Neural cell (in vitro differentiated cells): ENCODE measurements around the gene STX18. TPM values are rescaled to one million over a fixed set of nuclear protein-coding genes. Genes with fewer than 3 reads are reported as not detected.

Experiments
- H2AFZ ChIP-seq: fragments of 200-600, 300-800 bp; sonication (generic), shearing (Covaris generic); 2 replicates; pipeline ENCODE4 v1.6.0; 2014; ENCODE audit warnings: low read depth, mild to moderate bottlenecking, antibody characterized with exemption, low read length, moderate library complexity
- H3F3A ChIP-seq: fragments of 200-600 bp; shearing (Covaris generic); 2 replicates; pipeline ENCODE4 v1.6.1; 2016; ENCODE audit warnings: mild to moderate bottlenecking, moderate library complexity, mixed read lengths, antibody characterized with exemption, low read length; ENCODE audit not compliant: insufficient read depth, poor library complexity, severe bottlenecking
- H3K27ac ChIP-seq: fragments of 200-600, 300-800 bp; sonication (generic), shearing (Covaris generic); 2 replicates; pipeline ENCODE4 v1.5.1; 2014; ENCODE audit warnings: mild to moderate bottlenecking, low read length, moderate library complexity
- H3K27me3 ChIP-seq: fragments of 300-800, 200-600 bp; sonication (generic), shearing (Covaris generic); 2 replicates; pipeline ENCODE4 v1.6.0; 2014; ENCODE audit warnings: mild to moderate bottlenecking, low read depth, low read length, moderate library complexity; ENCODE audit not compliant: insufficient read depth
- H3K36me3 ChIP-seq: fragments of 300-800, 200-600 bp; sonication (generic), shearing (Covaris generic); 2 replicates; pipeline ENCODE4 v1.5.1; 2014; ENCODE audit warnings: mild to moderate bottlenecking, antibody characterized with exemption, low read length, moderate library complexity; ENCODE audit not compliant: insufficient read depth
- H3K4me2 ChIP-seq: fragments of 300-800, 200-600 bp; sonication (generic), shearing (Covaris generic); 2 replicates; pipeline ENCODE4 v1.6.0; 2014; ENCODE audit warnings: mild to moderate bottlenecking, low read length
- H3K4me3 ChIP-seq: fragments of 300-800, 200-600 bp; sonication (generic), shearing (Covaris generic); 2 replicates; pipeline ENCODE4 v1.5.1; 2014; ENCODE audit warnings: mild to moderate bottlenecking, low read length, moderate library complexity
- H3K79me2 ChIP-seq: fragments of 200-600 bp; shearing (Covaris generic); replicated peaks from 2 replicates; pipeline ENCODE4 v1.6.0; 2014; ENCODE audit warnings: mild to moderate bottlenecking, low read length, moderate library complexity; ENCODE audit not compliant: insufficient read depth
- H3K9ac ChIP-seq: fragments of 300-800, 200-600 bp; sonication (generic), shearing (Covaris generic); 2 replicates; pipeline ENCODE4 v1.6.1; 2016; ENCODE audit warnings: mild to moderate bottlenecking, low read length, mixed read lengths
- H3K9me2 ChIP-seq: fragments of 200-600 bp; shearing (Covaris generic); 2 replicates; pipeline ENCODE4 v1.6.1; 2016; ENCODE audit warnings: mild to moderate bottlenecking, low read length, mixed read lengths; ENCODE audit not compliant: insufficient read depth
- H3K9me3 ChIP-seq: fragments of 200-600, 300-800 bp; sonication (generic), shearing (Covaris generic); 2 replicates; pipeline ENCODE4 v1.6.1; 2016; ENCODE audit warnings: mild to moderate bottlenecking, mixed run types, low read length, moderate library complexity, mixed read lengths
- H4K20me1 ChIP-seq: fragments of 200-600 bp; shearing (Covaris generic); 2 replicates; pipeline ENCODE4 v1.6.1; 2016; ENCODE audit warnings: mild to moderate bottlenecking, mixed run types; ENCODE audit not compliant: insufficient read depth
- CTCF ChIP-seq: fragments of 450-650 bp; IDR thresholded peaks from 2 replicates; pipeline ENCODE4 v1.5.1; 2014; ENCODE audit warnings: antibody characterized with exemption, mild to moderate bottlenecking, moderate library complexity; ENCODE audit not compliant: poor library complexity, severe bottlenecking
- EP300 ChIP-seq: fragments of 450-650 bp; conservative IDR thresholded peaks from 2 replicates; pipeline ENCODE4 v1.6.1; 2014; ENCODE audit warnings: antibody characterized with exemption, mild to moderate bottlenecking, moderate library complexity; ENCODE audit not compliant: poor library complexity, severe bottlenecking
- EZH2 ChIP-seq: fragments of 200-600, 300-800 bp; shearing (Covaris generic), sonication (generic); IDR thresholded peaks from 2 replicates; pipeline ENCODE4 v1.6.1; 2014; ENCODE audit warnings: antibody characterized with exemption, low read length, borderline replicate concordance, mild to moderate bottlenecking; ENCODE audit not compliant: insufficient read depth, poor library complexity, severe bottlenecking
- MXI1 ChIP-seq: fragments of 450-650 bp; conservative IDR thresholded peaks from 2 replicates; pipeline ENCODE4 v1.6.1; 2014; ENCODE audit warnings: antibody characterized with exemption, mild to moderate bottlenecking; ENCODE audit not compliant: poor library complexity, severe bottlenecking
- POLR2AphosphoS5 ChIP-seq: IDR thresholded peaks from 2 replicates; pipeline ENCODE4 v1.6.1; 2012
- RAD21 ChIP-seq: fragments of 450-650 bp; conservative IDR thresholded peaks from 2 replicates; pipeline ENCODE4 v1.6.1; 2014; ENCODE audit warnings: antibody characterized with exemption, mild to moderate bottlenecking, moderate library complexity
- REST ChIP-seq: IDR thresholded peaks from 2 replicates; pipeline ENCODE4 v1.6.1; 2012; ENCODE audit warnings: borderline replicate concordance
- SMC3 ChIP-seq: fragments of 450-650 bp; conservative IDR thresholded peaks from 2 replicates; pipeline ENCODE4 v1.6.1; 2014; ENCODE audit warnings: antibody characterized with exemption, mild to moderate bottlenecking, moderate library complexity; ENCODE audit not compliant: poor library complexity
- TAF1 ChIP-seq: IDR thresholded peaks from 2 replicates; pipeline ENCODE4 v1.6.1; 2012; ENCODE audit warnings: low read depth
- polyA plus RNA-seq: library from polyadenylated mRNA; depleted of rRNA; stranded (reverse); fragments of >200 nt; gene quantifications from 2 replicates; pipeline ENCODE4 v1.2.3, GENCODE V29; 2014

The STX18 gene
- polyA plus RNA-seq, 1 donor from 2014 or later, result 64.5 TPM

GRCh38 chr4:4477391-4477790 is 64.5 kb downstream of the STX18 start:
- Histone ChIP-seq H3K27me3 (no peaks in the 10 kb centered on the region), H2AFZ (no peak overlapping the region), H3K9me3 (no peaks in the 10 kb centered on the region), H3K9me2 (no peaks in the 10 kb centered on the region), H3K4me2 (no peak overlapping the region), H3K36me3 (no peaks in the 10 kb centered on the region), H3F3A (peaks cover 7% of the 10 kb centered on the region), H4K20me1 (no peaks in the 10 kb centered on the region), H3K79me2 (no peaks in the 10 kb centered on the region), H3K4me3 (no peak overlapping the region), H3K27ac (no peak overlapping the region), H3K9ac (no peak overlapping the region)
- TF ChIP-seq EP300, result no peak
- no peak for TF ChIP-seq CTCF
- no peak for TF ChIP-seq RAD21
- no peak for TF ChIP-seq MXI1
- TF ChIP-seq EZH2, result no peak
- TF ChIP-seq SMC3, result no peak
- no peak for TF ChIP-seq REST
- TF ChIP-seq POLR2AphosphoS5, result no peak
- no peak for TF ChIP-seq TAF1

GRCh38 chr4:4474476-4474875 is 67.4 kb downstream of the STX18 start:
- Histone ChIP-seq H3K4me2 (no peak overlapping the region), H4K20me1 (no peaks in the 10 kb centered on the region), H2AFZ (no peak overlapping the region), H3K9ac (no peak overlapping the region), H3K9me2 (no peaks in the 10 kb centered on the region), H3K79me2 (no peaks in the 10 kb centered on the region), H3K27me3 (no peaks in the 10 kb centered on the region), H3K27ac (no peak overlapping the region), H3F3A (no peaks in the 10 kb centered on the region), H3K36me3 (no peaks in the 10 kb centered on the region), H3K9me3 (no peaks in the 10 kb centered on the region), H3K4me3 (no peak overlapping the region)
- TF ChIP-seq REST (no peak), MXI1 (no peak), SMC3 (no peak), POLR2AphosphoS5 (no peak), EP300 (no peak), CTCF (no peak), TAF1 (no peak), EZH2 (no peak), RAD21 (no peak)
